Chondrocyte (in vitro differentiated cells): ENCODE results near the gene CACNA1F. TPM values are rescaled to one million over a fixed set of nuclear protein-coding genes. Genes with fewer than 3 reads are reported as not detected.

ENCODE experiments used
- DNase-seq: peaks from one replicate; pipeline ENCODE4 v3.0.0; 2021; ENCODE audit warnings: mixed read lengths, low spot score
- H3K27ac Mint-ChIP-seq: one replicate; pipeline ENCODE4 v1.8.0; 2021; ENCODE audit warnings: mild to moderate bottlenecking, moderate library complexity, mixed read lengths; ENCODE audit not compliant: unreplicated experiment
- H3K27me3 Mint-ChIP-seq: 2 replicates; pipeline ENCODE4 v1.8.0; 2021; ENCODE audit warnings: low read depth, mixed read lengths
- H3K36me3 Mint-ChIP-seq: 2 replicates; pipeline ENCODE4 v1.8.0; 2021; ENCODE audit warnings: low read depth, mixed read lengths
- H3K4me1 Mint-ChIP-seq: 2 replicates; pipeline ENCODE4 v1.8.0; 2021; ENCODE audit warnings: low read depth, mild to moderate bottlenecking, mixed read lengths
- H3K4me3 Mint-ChIP-seq: one replicate; pipeline ENCODE4 v1.8.0; 2021; ENCODE audit warnings: mild to moderate bottlenecking, moderate library complexity, mixed read lengths; ENCODE audit not compliant: unreplicated experiment
- H3K9me3 Mint-ChIP-seq: 2 replicates; pipeline ENCODE4 v1.8.0; 2021; ENCODE audit warnings: low read depth, mixed read lengths
- total RNA-seq: library from RNA; stranded (reverse); gene quantifications from 3 replicates; pipeline ENCODE4 v1.2.1, GENCODE V29; 2021
- TF ChIP-seq, protein P1 (sequence below): fragments of 200-600 bp; sonication (generic); IDR thresholded peaks from 2 replicates; pipeline ENCODE4 v1.5.0; 2021; ENCODE audit warnings: antibody characterized with exemption, mild to moderate bottlenecking, moderate library complexity

The CACNA1F gene
- total RNA-seq, 1 donor from 2014 or later = not detected

DNA sequence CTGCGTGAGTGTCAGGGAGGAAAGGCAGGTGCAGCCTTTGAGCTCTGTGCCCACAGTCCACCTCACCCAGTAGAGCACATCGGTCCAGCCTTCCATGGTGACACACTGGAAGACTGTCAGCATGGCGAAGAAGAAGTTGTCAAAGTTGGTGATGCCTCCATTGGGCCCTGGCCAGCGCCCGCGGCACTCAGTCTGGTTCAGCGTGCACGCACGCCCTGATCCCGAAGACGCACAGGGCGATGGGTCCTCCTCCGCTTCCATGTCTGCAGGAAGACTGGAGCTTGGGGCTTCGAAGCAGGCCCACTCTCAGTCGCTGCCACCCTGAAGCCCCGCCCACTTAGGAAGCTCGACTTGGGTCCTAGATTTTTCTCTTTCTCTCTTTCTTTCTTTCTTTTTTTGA is 5.0 kb downstream of the CACNA1F start:
- TF ChIP-seq, protein P1, sequence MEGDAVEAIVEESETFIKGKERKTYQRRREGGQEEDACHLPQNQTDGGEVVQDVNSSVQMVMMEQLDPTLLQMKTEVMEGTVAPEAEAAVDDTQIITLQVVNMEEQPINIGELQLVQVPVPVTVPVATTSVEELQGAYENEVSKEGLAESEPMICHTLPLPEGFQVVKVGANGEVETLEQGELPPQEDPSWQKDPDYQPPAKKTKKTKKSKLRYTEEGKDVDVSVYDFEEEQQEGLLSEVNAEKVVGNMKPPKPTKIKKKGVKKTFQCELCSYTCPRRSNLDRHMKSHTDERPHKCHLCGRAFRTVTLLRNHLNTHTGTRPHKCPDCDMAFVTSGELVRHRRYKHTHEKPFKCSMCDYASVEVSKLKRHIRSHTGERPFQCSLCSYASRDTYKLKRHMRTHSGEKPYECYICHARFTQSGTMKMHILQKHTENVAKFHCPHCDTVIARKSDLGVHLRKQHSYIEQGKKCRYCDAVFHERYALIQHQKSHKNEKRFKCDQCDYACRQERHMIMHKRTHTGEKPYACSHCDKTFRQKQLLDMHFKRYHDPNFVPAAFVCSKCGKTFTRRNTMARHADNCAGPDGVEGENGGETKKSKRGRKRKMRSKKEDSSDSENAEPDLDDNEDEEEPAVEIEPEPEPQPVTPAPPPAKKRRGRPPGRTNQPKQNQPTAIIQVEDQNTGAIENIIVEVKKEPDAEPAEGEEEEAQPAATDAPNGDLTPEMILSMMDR = no peak
- H3K27me3 Mint-ChIP-seq = peaks cover 4% of the 10 kb centered on the region
- H3K4me1 Mint-ChIP-seq = no peaks in the 10 kb centered on the region
- DNase-seq = no peak
- H3K27ac Mint-ChIP-seq = no peak overlapping the region
- H3K4me3 Mint-ChIP-seq = no peak overlapping the region
- no peaks in the 10 kb centered on the region for H3K36me3 Mint-ChIP-seq
- H3K9me3 Mint-ChIP-seq = peaks cover 2% of the 10 kb centered on the region

DNA sequence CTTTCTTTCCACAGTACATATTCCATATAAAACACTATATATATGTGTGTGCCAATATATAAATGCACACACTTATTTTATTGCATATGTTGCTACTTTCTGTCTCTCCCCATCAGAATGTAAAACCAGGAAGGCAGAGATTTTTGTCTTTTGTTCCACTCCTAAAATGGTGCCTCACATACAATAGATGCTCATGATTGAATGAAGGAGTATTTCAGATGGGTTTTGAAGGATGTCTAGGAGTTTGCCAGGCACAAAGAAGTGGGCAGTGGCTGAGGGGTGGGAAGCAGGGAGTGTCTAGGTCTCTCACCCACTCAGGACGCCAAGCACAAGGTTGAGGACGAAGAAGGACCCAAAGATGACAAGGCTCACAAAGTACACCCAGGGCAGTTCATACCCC is 5.4 kb downstream of the CACNA1F start:
- DNase-seq = no peak
- H3K4me3 Mint-ChIP-seq = no peak overlapping the region
- TF ChIP-seq, protein P1 = no peak
- no peaks in the 10 kb centered on the region for H3K36me3 Mint-ChIP-seq
- H3K27me3 Mint-ChIP-seq = peaks cover 4% of the 10 kb centered on the region
- no peak overlapping the region for H3K27ac Mint-ChIP-seq
- H3K4me1 Mint-ChIP-seq = no peaks in the 10 kb centered on the region
- H3K9me3 Mint-ChIP-seq = peaks cover 6% of the 10 kb centered on the region

DNA sequence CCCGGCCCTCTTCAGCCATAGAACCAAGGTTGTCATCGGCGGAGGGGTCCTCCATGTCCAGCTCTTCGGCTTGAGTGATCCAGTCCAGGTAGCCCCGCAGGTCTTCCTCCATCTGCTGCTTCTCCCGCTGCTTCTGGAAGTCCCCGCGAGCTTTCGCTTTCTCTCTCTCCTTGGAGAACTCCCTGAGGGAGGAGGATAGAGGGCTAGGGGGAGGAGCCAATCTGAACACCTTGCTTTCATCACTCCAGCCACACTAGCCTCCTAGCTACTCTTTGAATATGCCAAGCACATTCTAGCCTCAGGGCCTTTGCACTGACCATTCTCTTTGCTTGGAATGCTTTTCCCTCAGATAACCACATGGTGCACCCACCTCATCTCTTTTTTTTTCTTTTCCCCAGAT is 6.2 kb downstream of the CACNA1F start:
- Mint-ChIP-seq H3K9me3 (peaks cover 9% of the 10 kb centered on the region), H3K36me3 (no peaks in the 10 kb centered on the region), H3K4me3 (no peak overlapping the region), H3K27me3 (peaks cover 8% of the 10 kb centered on the region), H3K27ac (no peak overlapping the region), H3K4me1 (no peaks in the 10 kb centered on the region)
- DNase-seq = no peak
- TF ChIP-seq, protein P1 = no peak

DNA sequence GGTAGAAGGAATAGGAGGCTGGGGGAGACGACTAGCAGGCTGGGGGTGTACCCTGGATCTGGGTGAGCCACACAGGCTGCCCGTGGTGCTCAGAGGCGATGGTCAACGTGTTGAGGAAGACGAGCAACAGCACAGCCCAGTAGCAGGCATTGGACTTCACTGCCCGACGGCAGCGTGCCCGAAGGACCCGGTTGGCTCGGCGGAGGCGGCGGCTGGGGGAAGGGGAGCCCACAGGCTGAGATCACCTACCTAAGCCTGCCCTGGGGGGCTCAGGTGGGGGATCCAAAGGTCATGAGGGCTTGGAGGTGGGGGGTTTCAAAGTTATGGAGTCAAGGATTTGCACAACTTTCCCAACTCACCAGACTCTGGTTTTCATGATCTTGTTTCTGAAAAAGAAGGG is 7.3 kb downstream of the CACNA1F start:
- DNase-seq = no peak
- H3K27ac Mint-ChIP-seq = no peak overlapping the region
- no peaks in the 10 kb centered on the region for H3K4me1 Mint-ChIP-seq
- H3K27me3 Mint-ChIP-seq = peaks cover 8% of the 10 kb centered on the region
- no peaks in the 10 kb centered on the region for H3K36me3 Mint-ChIP-seq
- TF ChIP-seq, protein P1 = no peak
- H3K4me3 Mint-ChIP-seq = no peak overlapping the region
- peaks cover 8% of the 10 kb centered on the region for H3K9me3 Mint-ChIP-seq

DNA sequence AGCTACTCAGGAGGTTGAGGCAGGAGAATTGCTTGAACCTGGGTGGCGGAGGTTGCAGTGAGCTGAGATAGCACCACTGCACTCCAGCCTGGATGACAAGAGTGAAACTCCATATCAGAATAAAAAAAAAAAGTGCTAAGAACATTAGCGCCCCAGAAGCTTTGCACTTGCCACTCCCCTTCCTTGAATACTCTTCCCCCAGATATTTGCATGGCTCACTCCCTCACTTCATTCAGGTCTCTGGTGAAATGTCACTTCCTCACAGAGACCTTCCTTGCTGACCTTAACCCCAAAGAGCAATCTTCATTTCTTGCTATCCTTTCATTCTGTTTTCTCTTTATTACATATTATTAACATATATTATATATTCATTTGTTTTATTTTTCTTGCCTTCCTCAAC is 11.3 kb downstream of the CACNA1F start:
- H3K27ac Mint-ChIP-seq = no peak overlapping the region
- peaks cover 9% of the 10 kb centered on the region for H3K27me3 Mint-ChIP-seq
- no peak for DNase-seq
- peaks cover 8% of the 10 kb centered on the region for H3K9me3 Mint-ChIP-seq
- no peaks in the 10 kb centered on the region for H3K4me1 Mint-ChIP-seq
- H3K36me3 Mint-ChIP-seq = no peaks in the 10 kb centered on the region
- H3K4me3 Mint-ChIP-seq = no peak overlapping the region
- TF ChIP-seq, protein P1 = no peak
